Heart left ventricle (tissue), 16 donors: Measurements from ENCODE around the gene SPATA33. TPM values are rescaled to one million over a fixed set of nuclear protein-coding genes. Genes with fewer than 3 reads are reported as not detected.

Experiments
- ATAC-seq, 4 donors: fragments of 200-7000 bp; cut with Tn5 transposase; one replicate each; pipeline ENCODE4 v1.9.1; 2020 to 2022; ENCODE audit warnings: moderate library complexity in 4 of 4, mild to moderate bottlenecking in 3 of 4, moderate number of reproducible peaks in 1 of 4
- DNase-seq, 5 donors: peaks; one replicate each; pipeline ENCODE4 v3.0.0-alpha.2; 2020
- H3K27ac ChIP-seq, 12 donors: fragments of 200-600 bp; sonication (generic) in 4 of 12; one replicate each; pipeline versions ENCODE4 v1.5.0 to v1.8.0; 2016 to 2022; ENCODE audit warnings: mild to moderate bottlenecking in 2 of 12
- H3K27me3 ChIP-seq, 9 donors: fragments of 200-600 bp; sonication (generic) in 2 of 9; one replicate each; pipeline versions ENCODE4 v1.5.1 to v1.8.0; 2016 to 2022; ENCODE audit warnings: mild to moderate bottlenecking in 3 of 9
- H3K36me3 ChIP-seq, 9 donors: fragments of 200-600 bp; sonication (generic) in 2 of 9; one replicate each; pipeline versions ENCODE4 v1.5.0 to v1.8.0; 2018 to 2022; ENCODE audit warnings: mild to moderate bottlenecking in 2 of 9
- H3K4me1 ChIP-seq, 12 donors: fragments of 200-600 bp; sonication (generic) in 4 of 12; one replicate each; pipeline versions ENCODE4 v1.5.0 to v1.8.0; 2016 to 2022; ENCODE audit warnings: mild to moderate bottlenecking in 3 of 12
- H3K4me3 ChIP-seq, 12 donors: fragments of 200-600 bp; sonication (generic) in 4 of 12; one replicate each; pipeline versions ENCODE4 v1.5.0 to v1.8.0; 2017 to 2022; ENCODE audit warnings: mild to moderate bottlenecking in 9 of 12, moderate library complexity in 4 of 12
- H3K9me3 ChIP-seq, 12 donors: fragments of 200-600 bp; sonication (generic) in 4 of 12; one replicate each; pipeline versions ENCODE4 v1.5.0 to v1.8.0; 2016 to 2022; ENCODE audit warnings: mild to moderate bottlenecking in 1 of 12
- POLR2A ChIP-seq, 2 donors: fragments of 450-650 bp; IDR thresholded peaks; one replicate each; pipeline ENCODE4 v1.6.1; 2017; ENCODE audit warnings: antibody characterized with exemption in 2 of 2, mild to moderate bottlenecking in 2 of 2, moderate library complexity in 2 of 2
- WGBS, 4 donors: extraction: QIAGEN DNeasy Blood & Tissue Kit in 2 of 4; methylation state at CpG; one replicate each; pipeline versions ENCODE4 v1.1.5 to v1.1.7; 2013 to 2018; 5-methylcytosine and 5-hydroxymethylcytosine counted together
- intact Hi-C, 10 donors: fragments of 100-400 bp; cut with DNase I; formaldehyde crosslinking; loops; one replicate each; pipeline versions ENCODE4 v1.11.1 to v1.14.2; 2022
- polyA plus RNA-seq, 2 donors: library from polyadenylated mRNA; stranded (reverse); fragments of 200-250 nt; gene quantifications; one replicate each; pipeline ENCODE4 v1.2.3, GENCODE V29; 2013
- total RNA-seq, 9 donors: library from RNA; depleted of rRNA in 2 of 9; stranded (reverse); fragments of >200 nt in 2 of 9; fragmentation: NEBNext Ultra II Directional in 3 of 9; extraction: Animal tissue kit (Norgen Biotek cat#: 25700) in 3 of 9; gene quantifications; one replicate each; pipeline versions ENCODE4 v1.1.0 to v1.2.4, GENCODE V29; 2016 to 2023
- TF ChIP-seq, protein P1 (sequence below), 12 donors: fragments of 200-600 bp; sonication (generic) in 4 of 12; IDR thresholded peaks; one replicate each; pipeline versions ENCODE4 v1.5.0 to v1.8.0; 2018 to 2022; ENCODE audit warnings: antibody characterized with exemption in 12 of 12, mild to moderate bottlenecking in 5 of 12
- donor health status: ischemic (EF 13 %, LVEDD 7.1; RV severe dilation, severe dysfunction).
- donor health status: healthy with polysubstance abuse.
- donor health status: DM: no; HTN: yes; CAD: no.
- donor health status: DM: no; HTN: no; CAD: no.
- donor health status: ischemic (EF 25% LVEDD 6.9; RV normal size, moderate dysfunction).
- donor health status: ischemic (EF 25% LVEDD 5.7; RV mildly dilated, moderate dysfunction).
- donor health status: healthy.
- donor health status: DM: yes; HTN: yes; CAD: no.
- donor health status: ischemic (EF 35%, LVEDD 5.7; RV mildly dilated, moderate dysfunction).
- donor health status: nonischemic (EF 11% LVEDD 7.7; RV severe dilation, severe dysfunction).
- donor health status: DM: yes; HTN: yes; CAD: no.
- donor health status: PGD.
- donor health status: ischemic (EF 29% LVEDD 5.4; RV normal size, mild dysfunction).
- donor health status: nonischemic (EF 23%, LVEDD 6.1; RV moderate dilation, normal function).

The SPATA33 gene
- total and polyA plus RNA-seq, 11 donors: 0.94 to 5.1 (median 3.0) TPM

DNA sequence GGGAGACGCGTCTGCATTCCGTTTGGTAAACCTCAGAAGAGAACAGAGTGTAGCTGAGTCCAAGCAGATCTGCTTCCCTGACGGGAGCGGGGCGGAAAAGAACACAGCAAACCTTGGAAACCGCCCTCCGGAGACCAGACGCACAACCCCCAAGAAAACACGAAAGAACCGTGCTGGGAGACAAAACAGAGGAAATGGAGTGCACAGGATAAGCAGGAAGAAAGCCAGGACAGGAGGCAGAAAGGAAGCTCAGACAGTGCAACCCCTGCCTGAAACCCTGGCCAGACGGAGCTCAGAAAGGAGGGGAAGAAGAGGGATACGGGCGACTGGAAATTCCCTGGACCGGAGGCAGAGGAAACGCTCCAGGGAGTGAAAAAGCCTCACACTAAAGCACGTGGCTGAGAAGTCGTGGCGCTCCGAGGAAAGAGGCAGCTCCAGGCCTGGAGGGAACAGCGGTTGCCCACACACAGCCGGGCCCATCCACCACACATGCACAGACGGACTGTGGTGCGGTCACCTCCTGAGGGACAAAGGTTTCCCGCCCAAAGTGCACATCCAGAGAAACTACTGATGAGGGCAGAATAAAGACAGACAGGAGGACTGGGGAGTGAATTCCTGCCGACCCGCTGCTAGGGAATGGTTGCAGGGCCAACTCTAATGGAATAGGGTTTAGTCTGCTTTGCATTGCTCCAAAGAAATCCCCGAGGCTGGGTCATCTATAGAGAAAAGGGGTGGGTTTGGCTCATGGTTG is 34.0 kb upstream of the SPATA33 start:
- 29 to 33% (median 32%) methylated on average over 27 to 28 of the region's 28 CpGs for WGBS, 4 donors
- Histone ChIP-seq H3K9me3 (no peaks in the 10 kb centered on the region), H3K27me3 (peaks cover 0 to 24% (median 3%) of the 10 kb centered on the region in 9 donors), H3K27ac (peak overlapping the region in 2 of 12 donors; percentile 14 to 49), H3K36me3 (no peaks in the 10 kb centered on the region), H3K4me1 (peaks cover 0 to 12% (median 1%) of the 10 kb centered on the region in 12 donors), H3K4me3 (no peak overlapping the region)
- TF ChIP-seq, protein P1, sequence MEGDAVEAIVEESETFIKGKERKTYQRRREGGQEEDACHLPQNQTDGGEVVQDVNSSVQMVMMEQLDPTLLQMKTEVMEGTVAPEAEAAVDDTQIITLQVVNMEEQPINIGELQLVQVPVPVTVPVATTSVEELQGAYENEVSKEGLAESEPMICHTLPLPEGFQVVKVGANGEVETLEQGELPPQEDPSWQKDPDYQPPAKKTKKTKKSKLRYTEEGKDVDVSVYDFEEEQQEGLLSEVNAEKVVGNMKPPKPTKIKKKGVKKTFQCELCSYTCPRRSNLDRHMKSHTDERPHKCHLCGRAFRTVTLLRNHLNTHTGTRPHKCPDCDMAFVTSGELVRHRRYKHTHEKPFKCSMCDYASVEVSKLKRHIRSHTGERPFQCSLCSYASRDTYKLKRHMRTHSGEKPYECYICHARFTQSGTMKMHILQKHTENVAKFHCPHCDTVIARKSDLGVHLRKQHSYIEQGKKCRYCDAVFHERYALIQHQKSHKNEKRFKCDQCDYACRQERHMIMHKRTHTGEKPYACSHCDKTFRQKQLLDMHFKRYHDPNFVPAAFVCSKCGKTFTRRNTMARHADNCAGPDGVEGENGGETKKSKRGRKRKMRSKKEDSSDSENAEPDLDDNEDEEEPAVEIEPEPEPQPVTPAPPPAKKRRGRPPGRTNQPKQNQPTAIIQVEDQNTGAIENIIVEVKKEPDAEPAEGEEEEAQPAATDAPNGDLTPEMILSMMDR (IDR thresholded peaks at IDR 0.05): no peak
- no peak for TF ChIP-seq POLR2A (IDR thresholded peaks at IDR 0.05)
- intact Hi-C loops: no loop called here
- no peak for DNase-seq
- ATAC-seq: peak in 3 of 4 donors; percentile 32 to 81 (median 44)

DNA sequence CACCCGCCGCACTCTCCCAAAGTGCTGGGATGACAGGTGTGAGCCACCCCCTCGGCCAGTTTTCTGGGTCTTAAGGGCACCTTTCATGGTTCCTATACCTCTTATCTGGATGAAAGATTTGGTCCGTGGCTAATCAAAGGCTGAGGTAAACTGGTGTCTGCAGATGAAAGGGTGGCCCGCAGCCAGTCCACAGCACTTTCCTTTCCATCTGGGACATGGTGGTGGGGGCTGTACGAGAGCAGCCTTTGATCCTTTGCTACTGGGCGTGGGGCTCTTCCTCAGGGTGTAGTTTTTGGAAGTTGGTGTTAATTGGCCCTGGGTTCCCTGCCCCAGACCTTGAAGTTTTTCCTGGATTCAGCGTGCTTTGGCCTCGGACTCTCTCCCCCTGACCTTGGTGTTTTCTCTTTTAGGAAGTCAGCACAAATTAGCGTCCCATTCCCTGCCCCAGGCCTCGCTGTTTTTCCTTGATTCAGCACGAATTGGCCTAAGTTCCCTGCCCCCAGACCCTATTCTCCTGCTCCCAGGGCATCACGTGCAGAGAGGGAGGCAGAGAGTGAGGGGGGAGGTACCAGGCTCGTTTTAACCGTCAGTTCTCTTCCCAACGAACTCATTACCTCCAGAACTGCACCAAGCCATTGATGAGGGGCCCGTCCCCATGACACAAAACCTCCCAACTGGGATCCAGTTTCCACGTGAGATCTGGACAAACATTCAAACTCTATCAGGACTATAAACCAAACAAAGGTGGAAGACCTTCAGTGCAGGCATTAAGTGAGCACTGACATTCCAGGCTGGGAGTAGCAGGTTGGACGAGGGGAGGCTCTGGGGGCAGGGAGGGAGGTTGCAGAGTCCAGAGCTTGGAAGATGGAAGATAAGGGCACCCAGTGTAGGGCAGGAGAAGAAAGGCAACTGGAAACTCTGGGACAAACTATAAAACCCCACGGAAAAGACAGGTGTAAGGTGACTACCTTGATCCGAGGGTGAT is 32.6 kb upstream of the SPATA33 start:
- no peak for ATAC-seq
- WGBS, 4 donors: 52 to 57% (median 56%) methylated on average over 21 of the region's 21 CpGs
- no peak for DNase-seq
- H3K27me3 ChIP-seq: peaks cover 0 to 20% (median 3%) of the 10 kb centered on the region in 9 donors
- TF ChIP-seq, protein P1 (IDR thresholded peaks at IDR 0.05): no peak
- TF ChIP-seq POLR2A (IDR thresholded peaks at IDR 0.05): no peak
- no peak overlapping the region for H3K4me3 ChIP-seq
- intact Hi-C loops: no loop called here
- H3K9me3 ChIP-seq: peaks cover 0 to 5% (median 0%) of the 10 kb centered on the region in 12 donors
- H3K27ac ChIP-seq: no peak overlapping the region
- H3K36me3 ChIP-seq: no peaks in the 10 kb centered on the region
- peaks cover 0 to 12% (median 1%) of the 10 kb centered on the region in 12 donors for H3K4me1 ChIP-seq

DNA sequence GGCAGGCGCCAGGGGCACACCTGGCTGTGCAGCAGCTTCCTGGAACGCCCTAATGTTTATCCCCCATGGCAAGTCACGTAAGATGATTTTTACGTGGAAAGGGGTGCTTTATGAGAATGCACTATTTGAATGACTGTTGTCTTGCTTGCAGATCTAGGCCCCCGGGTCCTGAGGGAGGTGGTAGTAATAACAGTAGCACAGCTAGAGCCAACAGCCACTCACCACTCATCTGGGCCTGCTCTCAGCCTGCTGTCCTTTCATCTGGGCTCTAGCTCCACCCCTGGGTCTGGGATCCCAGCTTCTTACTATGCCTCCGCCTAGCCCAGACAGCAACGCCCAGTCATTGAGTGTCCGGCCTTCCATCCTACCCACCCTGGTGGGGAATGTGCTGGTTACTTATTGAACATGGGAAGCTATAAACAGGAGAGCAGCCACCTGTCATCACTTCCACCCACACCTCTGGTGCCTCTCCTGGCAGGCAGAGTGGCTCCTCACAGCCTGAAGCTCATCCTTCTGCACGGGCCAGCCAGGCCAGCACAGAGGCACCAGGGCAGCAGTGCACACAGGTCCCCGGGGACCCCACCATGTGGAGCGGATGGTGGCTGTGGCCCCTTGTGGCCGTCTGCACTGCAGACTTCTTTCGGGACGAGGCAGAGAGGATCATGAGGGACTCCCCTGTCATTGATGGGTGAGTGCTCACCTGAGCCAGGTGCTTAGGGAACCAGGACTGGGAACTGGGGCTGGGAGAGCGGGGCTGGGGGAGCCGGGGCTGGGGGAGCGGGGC is 27.6 kb upstream of the SPATA33 start:
- no peaks in the 10 kb centered on the region for H3K36me3 ChIP-seq
- H3K9me3 ChIP-seq: peaks cover 0 to 5% (median 0%) of the 10 kb centered on the region in 12 donors
- no peak overlapping the region for H3K4me3 ChIP-seq
- no peak for ATAC-seq
- DNase-seq: no peak
- WGBS, 4 donors: 85 to 88% (median 87%) methylated on average over 11 to 17 of the region's 17 CpGs
- intact Hi-C loops: loop anchor here in 1 of 10 donors (10.0 kb wide), 1 partner anchor 295 kb away; no protein-coding TSS in a partner anchor
- no peak for TF ChIP-seq POLR2A (IDR thresholded peaks at IDR 0.05)
- TF ChIP-seq, protein P1 (IDR thresholded peaks at IDR 0.05): no peak
- H3K4me1 ChIP-seq: no peaks in the 10 kb centered on the region
- H3K27me3 ChIP-seq: peaks cover 0 to 31% (median 15%) of the 10 kb centered on the region in 9 donors
- H3K27ac ChIP-seq: no peak overlapping the region
